ENCODE data around the gene TXNL4B. TPM values are rescaled to one million over a fixed set of nuclear protein-coding genes. Genes with fewer than 3 reads are reported as not detected.

The TXNL4B gene
- total RNA-seq, 8 experiments from 2014 or later: 8.4 to 16.9 (median 12.1) TPM

DNA sequence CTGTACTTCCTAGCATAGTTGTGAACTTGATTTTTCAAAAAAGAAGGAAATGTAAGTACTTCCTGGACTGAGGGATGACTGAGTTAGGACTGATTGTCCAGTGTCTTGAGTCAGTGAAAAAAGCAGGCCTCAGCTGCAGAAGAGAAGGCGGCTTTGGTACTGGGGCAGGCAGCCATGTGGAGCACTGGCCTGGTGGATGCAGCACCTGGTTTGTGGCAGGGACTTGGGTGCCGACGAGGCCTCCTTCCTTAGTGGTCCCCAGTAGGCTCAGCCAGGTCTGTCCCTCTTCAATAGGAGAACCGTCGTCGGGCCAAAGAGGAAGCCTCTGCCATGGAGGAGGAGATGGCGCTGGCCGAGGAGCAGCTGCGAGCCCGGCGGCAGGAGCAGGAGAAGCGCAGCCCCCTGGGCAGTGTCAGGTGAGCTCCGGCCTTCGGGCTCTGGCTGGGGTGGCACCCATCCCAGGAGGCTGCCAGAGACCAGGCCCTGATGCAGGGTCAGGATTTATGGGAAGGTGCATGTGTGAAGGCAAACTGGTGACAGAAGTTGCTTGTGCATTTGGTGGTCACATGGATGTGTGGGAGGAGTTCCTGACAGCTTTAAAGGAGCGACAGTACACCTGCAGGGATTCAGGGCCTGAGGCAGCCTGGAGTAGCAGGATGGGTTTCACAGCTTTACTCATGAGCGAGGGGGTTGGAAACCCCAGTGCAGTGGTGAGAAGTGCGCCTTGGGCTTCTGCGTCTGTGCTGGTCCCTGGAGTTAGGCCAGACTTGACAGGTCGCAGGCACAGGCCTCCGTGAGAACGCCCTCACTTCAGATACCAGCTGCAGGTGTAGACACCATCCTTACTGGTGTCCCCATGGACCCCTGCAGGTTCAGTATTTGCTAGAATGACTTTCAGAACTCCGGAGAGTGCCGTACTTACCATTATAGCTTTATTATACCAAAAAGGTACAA is 17.5 kb upstream of the TXNL4B start:
- no peak for ATAC-seq (replicated peaks in 6 of 8)
- in situ Hi-C loops (cut with MboI; ENCODE audit: low pct_unique_long_range_greater_than_20kb in 2 of 9, low sequenced_read_pairs in 9 of 9, unreplicated experiment in 9 of 9): no loop called here
- WGBS, 10 experiments: 85 to 100% (median 98%) methylated on average over 1 to 10 of the region's 23 CpGs; no CpG with 5 or more reads in 2 of the 10 experiments
- Histone ChIP-seq H3K27ac (no peak overlapping the region), H3K4me3 (no peak overlapping the region), H3K4me1 (replicated peaks in 1 of 2) (no peaks in the 10 kb centered on the region)

DNA sequence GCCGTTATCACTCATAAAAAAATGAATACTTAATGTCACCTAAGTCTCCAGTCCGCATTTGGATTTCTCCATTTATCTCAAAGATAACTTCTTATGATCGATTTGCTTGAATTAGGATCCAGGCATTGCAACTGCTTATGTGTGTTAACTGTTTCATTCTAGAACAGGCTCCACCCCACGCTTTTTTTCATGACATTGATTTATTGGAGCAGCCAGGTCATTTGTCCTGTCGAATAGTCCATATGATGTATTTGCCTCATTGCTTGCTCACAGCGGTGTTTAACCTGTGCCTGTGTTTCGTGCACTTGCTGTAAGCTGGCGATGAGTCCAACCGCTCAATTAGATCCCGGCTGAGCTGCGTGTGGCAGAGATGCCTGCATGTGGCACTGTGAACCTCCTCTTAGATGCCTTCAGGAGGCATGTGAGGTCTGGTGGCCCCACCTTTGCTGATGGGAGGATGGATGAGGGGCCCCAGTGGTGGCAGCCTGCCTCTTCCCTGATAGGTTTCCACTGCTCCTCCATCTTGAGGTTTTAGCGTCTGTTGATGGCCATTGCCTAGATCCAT is 16.6 kb upstream of the TXNL4B start:
- in situ Hi-C loops (cut with MboI; ENCODE audit: low pct_unique_long_range_greater_than_20kb in 2 of 9, low sequenced_read_pairs in 9 of 9, unreplicated experiment in 9 of 9): no loop called here
- H3K4me3 ChIP-seq: no peak overlapping the region
- H3K4me1 ChIP-seq (replicated peaks in 1 of 2): no peaks in the 10 kb centered on the region
- H3K27ac ChIP-seq: no peak overlapping the region
- 75 to 100% (median 90%) methylated on average over 2 to 12 of the region's 12 CpGs; no CpG with 5 or more reads in 1 of the 10 experiments for WGBS, 10 experiments
- no peak for ATAC-seq (replicated peaks in 6 of 8)

DNA sequence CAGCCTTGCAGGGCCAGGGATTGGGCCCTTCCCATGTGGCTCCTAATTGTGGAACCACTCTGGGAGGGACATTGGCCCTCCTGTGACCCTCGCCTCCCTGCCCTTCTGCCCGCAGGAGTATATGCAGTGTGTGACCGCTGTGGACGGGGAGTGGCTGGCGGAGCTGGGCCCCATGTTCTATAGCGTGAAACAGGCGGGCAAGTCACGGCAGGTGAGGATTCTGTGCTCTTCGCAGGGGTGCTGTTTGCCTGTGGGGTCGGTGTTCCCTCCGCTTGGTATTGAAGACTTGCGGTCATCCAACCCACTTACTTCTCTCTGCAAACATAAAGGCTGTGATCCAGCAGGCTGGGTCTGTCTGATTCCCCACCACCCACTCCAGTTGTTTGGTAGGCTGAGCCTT is 15.9 kb upstream of the TXNL4B start:
- ATAC-seq (replicated peaks in 6 of 8): no peak
- in situ Hi-C loops (cut with MboI; ENCODE audit: low pct_unique_long_range_greater_than_20kb in 2 of 9, low sequenced_read_pairs in 9 of 9, unreplicated experiment in 9 of 9): no loop called here
- no peaks in the 10 kb centered on the region for H3K4me1 ChIP-seq (replicated peaks in 1 of 2)
- H3K27ac ChIP-seq: no peak overlapping the region
- H3K4me3 ChIP-seq: no peak overlapping the region
- WGBS, 10 experiments: 90 to 100% (median 98%) methylated on average over 2 to 5 of the region's 12 CpGs; no CpG with 5 or more reads in 6 of the 10 experiments

DNA sequence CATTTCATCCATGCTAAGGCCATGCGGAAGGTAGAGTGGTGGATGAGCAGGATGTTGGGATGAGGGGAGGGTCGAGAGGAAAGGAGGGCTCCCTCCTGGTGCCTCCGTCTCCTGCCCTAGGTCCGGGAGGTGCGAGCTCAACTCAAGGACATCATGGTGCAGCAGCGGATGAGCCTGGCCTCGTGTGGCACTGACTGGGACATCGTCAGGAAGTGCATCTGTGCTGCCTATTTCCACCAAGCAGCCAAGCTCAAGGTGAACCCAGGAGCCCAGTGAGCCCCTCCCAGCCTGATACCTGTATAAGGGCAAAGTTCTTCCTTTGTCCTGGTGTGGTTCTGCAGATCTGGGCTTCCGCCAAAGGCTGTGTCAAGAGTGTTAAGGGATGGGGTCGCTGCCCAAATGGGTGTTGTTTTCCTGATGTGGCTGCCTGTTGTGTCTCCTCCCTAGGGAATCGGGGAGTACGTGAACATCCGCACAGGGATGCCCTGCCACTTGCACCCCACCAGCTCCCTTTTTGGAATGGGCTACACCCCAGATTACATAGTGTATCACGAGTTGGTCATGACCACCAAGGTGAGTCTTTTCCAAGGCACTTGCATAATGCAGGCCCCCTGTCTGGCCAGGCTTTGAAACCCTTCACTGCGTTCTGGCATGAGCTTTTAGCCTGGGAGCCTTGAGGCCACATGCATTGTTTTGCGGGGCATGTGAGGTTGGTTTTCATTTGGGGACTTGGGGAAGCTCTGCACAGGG is 15.1 kb upstream of the TXNL4B start:
- 33 to 100% (median 86%) methylated on average over 1 to 9 of the region's 16 CpGs; no CpG with 5 or more reads in 2 of the 10 experiments for WGBS, 10 experiments

DNA sequence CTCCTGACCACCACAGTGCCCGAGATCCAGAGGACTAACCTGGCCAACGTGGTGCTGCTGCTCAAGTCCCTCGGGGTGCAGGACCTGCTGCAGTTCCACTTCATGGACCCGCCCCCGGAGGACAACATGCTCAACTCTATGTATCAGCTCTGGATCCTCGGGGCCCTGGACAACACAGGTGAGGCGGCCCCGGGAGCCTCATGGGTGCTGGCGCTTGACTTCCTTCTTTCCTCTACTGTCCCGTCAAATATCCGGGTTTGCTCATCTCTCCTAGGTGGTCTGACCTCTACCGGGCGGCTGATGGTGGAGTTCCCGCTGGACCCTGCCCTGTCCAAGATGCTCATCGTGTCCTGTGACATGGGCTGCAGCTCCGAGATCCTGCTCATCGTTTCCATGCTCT is 14.0 kb upstream of the TXNL4B start:
- WGBS, 10 experiments: 84 to 100% (median 100%) methylated on average over 1 to 8 of the region's 17 CpGs; no CpG with 5 or more reads in 4 of the 10 experiments
- H3K4me1 ChIP-seq (replicated peaks in 1 of 2): no peaks in the 10 kb centered on the region
- in situ Hi-C loops (cut with MboI; ENCODE audit: low pct_unique_long_range_greater_than_20kb in 2 of 9, low sequenced_read_pairs in 9 of 9, unreplicated experiment in 9 of 9): no loop called here

More for the DNA sequence above, 15.1 kb upstream of the TXNL4B start:
- Histone ChIP-seq H3K4me3 (no peak overlapping the region), H3K4me1 (replicated peaks in 1 of 2) (no peaks in the 10 kb centered on the region), H3K27ac (no peak overlapping the region)
- ATAC-seq (replicated peaks in 6 of 8): peak in 1 of 8 experiments; percentile 12
- in situ Hi-C loops (cut with MboI; ENCODE audit: low pct_unique_long_range_greater_than_20kb in 2 of 9, low sequenced_read_pairs in 9 of 9, unreplicated experiment in 9 of 9): no loop called here

DNA sequence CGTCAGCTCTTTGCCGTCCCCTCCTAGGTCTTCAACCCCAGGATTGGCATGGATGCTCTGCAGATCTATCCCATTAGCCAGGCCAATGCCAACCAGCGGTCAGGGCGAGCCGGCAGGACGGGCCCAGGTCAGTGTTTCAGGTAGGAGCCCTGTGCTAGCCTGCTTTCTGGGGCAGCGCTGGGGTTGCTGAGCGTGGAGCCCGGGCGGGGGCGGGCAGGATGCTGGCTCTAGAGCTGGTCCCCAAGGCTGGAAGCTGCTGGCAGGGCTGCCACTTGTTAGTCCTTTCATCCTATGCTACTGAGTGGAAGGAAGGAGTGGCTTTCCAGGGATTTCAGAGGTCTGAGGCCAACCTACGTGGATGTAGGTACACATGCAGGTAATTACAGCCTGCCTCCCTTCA is 12.6 kb upstream of the TXNL4B start:
- no peak for ATAC-seq (replicated peaks in 6 of 8)
- H3K27ac ChIP-seq: no peak overlapping the region
- H3K4me3 ChIP-seq: no peak overlapping the region
- in situ Hi-C loops (cut with MboI; ENCODE audit: low pct_unique_long_range_greater_than_20kb in 2 of 9, low sequenced_read_pairs in 9 of 9, unreplicated experiment in 9 of 9): no loop called here
- WGBS, 10 experiments: 90 to 100% (median 100%) methylated on average over 2 to 4 of the region's 12 CpGs; no CpG with 5 or more reads in 6 of the 10 experiments
- no peaks in the 10 kb centered on the region for H3K4me1 ChIP-seq (replicated peaks in 1 of 2)

More for the DNA sequence above, 14.0 kb upstream of the TXNL4B start:
- ATAC-seq (replicated peaks in 6 of 8): no peak
- Histone ChIP-seq H3K27ac (no peak overlapping the region), H3K4me3 (no peak overlapping the region)

DNA sequence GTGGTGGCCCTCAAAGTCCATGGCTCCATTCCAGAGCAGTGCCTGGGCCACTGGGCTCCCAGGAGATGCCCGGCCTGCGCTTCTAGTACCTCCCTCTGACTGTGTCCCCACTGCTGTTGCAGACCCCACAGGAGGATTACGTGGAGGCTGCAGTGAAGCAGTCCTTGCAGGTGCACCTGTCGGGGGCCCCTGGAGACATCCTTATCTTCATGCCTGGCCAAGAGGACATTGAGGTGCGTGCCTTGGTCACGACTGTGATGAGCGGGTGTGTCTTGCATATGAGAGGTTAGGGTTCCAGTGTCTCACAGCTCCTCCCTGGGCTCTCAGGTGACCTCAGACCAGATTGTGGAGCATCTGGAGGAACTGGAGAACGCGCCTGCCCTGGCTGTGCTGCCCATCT is 11.5 kb upstream of the TXNL4B start:
- WGBS, 10 experiments: 87 to 100% (median 100%) methylated on average over 1 to 3 of the region's 9 CpGs; no CpG with 5 or more reads in 6 of the 10 experiments
- no peak overlapping the region for H3K4me3 ChIP-seq
- no peaks in the 10 kb centered on the region for H3K4me1 ChIP-seq (replicated peaks in 1 of 2)
- H3K27ac ChIP-seq: no peak overlapping the region
- in situ Hi-C loops (cut with MboI; ENCODE audit: low pct_unique_long_range_greater_than_20kb in 2 of 9, low sequenced_read_pairs in 9 of 9, unreplicated experiment in 9 of 9): no loop called here
- no peak for ATAC-seq (replicated peaks in 6 of 8)

DNA sequence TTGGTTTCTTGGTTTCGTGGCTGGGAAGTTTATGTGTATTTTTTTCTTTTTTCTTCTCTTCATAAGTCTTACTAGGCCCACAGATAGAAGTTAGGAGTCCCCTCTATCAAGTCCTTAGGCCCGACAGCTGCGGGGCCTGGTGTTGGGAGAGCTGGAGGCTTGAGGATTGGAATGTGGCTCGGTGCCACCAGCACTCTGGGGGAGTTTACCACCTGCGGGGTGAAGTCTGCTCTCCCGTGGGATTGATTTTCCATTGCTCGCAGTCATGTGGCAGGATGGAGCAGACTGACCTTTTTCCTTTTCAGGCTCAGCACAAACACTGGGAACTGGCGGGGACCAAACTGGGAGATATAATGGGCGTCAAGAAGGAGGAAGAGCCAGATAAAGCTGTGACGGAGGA is 7.8 kb upstream of the TXNL4B start:
- no peak overlapping the region for H3K27ac ChIP-seq
- no peaks in the 10 kb centered on the region for H3K4me1 ChIP-seq (replicated peaks in 1 of 2)
- in situ Hi-C loops (cut with MboI; ENCODE audit: low pct_unique_long_range_greater_than_20kb in 2 of 9, low sequenced_read_pairs in 9 of 9, unreplicated experiment in 9 of 9): no loop called here
- 80 to 100% (median 90%) methylated on average over 2 to 8 of the region's 10 CpGs; no CpG with 5 or more reads in 3 of the 10 experiments for WGBS, 10 experiments
- H3K4me3 ChIP-seq: no peak overlapping the region
- no peak for ATAC-seq (replicated peaks in 6 of 8)

DNA sequence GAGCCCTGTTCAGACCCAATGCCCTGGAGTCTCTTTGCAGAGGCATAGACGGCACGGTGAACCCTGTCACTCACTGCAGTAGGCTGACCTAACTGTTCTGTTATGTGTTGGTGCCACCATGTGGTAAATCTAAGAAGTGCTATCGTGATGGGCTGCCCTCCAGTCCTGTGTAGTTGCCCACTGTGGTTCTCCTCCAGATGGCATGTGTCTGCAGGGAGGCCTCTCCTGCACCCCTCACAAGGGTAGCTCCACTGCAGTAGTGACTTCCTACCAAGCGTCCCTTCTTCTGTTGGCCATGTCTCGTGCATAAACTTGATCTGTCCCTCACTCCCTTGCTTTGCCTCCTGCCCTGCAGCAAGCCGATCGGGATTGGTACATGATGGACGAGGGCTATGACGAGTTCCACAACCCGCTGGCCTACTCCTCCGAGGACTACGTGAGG is 6.0 kb upstream of the TXNL4B start:
- ATAC-seq (replicated peaks in 6 of 8): peak; percentile 69 to 98 (median 84)

DNA sequence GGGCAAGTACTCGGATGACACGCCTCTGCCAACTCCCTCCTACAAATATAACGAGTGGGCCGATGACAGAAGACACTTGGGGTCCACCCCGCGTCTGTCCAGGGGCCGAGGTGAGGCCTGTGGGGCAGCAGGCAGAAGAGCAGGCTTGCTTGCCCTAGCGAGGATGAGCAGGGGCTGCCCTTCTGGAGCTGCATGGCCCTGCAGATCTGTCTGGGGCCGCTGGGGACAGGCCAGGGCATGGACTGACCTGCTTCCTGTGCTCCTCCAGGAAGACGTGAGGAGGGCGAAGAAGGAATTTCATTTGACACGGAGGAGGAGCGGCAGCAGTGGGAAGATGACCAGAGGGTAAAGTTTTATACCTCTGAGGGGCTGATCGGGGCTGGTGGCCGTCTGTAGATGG is 5.5 kb upstream of the TXNL4B start:
- H3K27ac ChIP-seq: no peak overlapping the region
- in situ Hi-C loops (cut with MboI; ENCODE audit: low pct_unique_long_range_greater_than_20kb in 2 of 9, low sequenced_read_pairs in 9 of 9, unreplicated experiment in 9 of 9): no loop called here
- 92 to 100% methylated on average over 1 to 4 of the region's 15 CpGs; no CpG with 5 or more reads in 8 of the 10 experiments for WGBS, 10 experiments
- no peak overlapping the region for H3K4me3 ChIP-seq
- H3K4me1 ChIP-seq (replicated peaks in 1 of 2): peaks cover 7 to 10% of the 10 kb centered on the region in 2 donors
- ATAC-seq (replicated peaks in 6 of 8): peak in 6 of 8 experiments; percentile 13 to 27 (median 19)

More for the DNA sequence above, 6.0 kb upstream of the TXNL4B start:
- no peak overlapping the region for H3K27ac ChIP-seq
- in situ Hi-C loops (cut with MboI; ENCODE audit: low pct_unique_long_range_greater_than_20kb in 2 of 9, low sequenced_read_pairs in 9 of 9, unreplicated experiment in 9 of 9): no loop called here
- WGBS, 10 experiments: 70 to 100% (median 85%) methylated on average over 1 to 10 of the region's 12 CpGs; no CpG with 5 or more reads in 6 of the 10 experiments
- H3K4me1 ChIP-seq (replicated peaks in 1 of 2): peaks cover 7 to 10% of the 10 kb centered on the region in 2 donors
- H3K4me3 ChIP-seq: no peak overlapping the region

DNA sequence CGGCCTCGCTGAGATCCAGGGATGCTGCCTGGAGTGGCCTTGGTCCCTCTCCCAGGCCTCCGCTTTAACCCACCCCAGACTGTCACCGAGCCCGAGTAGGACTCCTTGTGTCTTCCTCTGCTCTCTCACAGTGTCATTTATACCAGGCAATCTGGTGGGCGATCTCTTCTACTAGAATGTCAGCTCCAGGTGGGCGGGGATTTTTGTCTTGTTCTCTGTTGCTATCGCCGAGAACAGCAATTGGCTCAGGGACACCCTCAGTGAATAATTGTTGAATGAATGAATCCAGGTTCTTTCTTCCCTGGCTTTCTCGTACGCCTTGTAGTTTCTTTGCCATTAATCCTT is 818 bp upstream of the TXNL4B start:
- H3K4me3 ChIP-seq: peak overlapping the region; percentile 62 to 89 (median 82)
- peaks cover 14 to 26% of the 10 kb centered on the region in 2 donors for H3K4me1 ChIP-seq (replicated peaks in 1 of 2)
- ATAC-seq (replicated peaks in 6 of 8): peak; percentile 0 to 10 (median 0)
- in situ Hi-C loops (cut with MboI; ENCODE audit: low pct_unique_long_range_greater_than_20kb in 2 of 9, low sequenced_read_pairs in 9 of 9, unreplicated experiment in 9 of 9): no loop called here
- WGBS, 10 experiments: 0 to 21% (median 2%) methylated on average over 2 to 9 of the region's 11 CpGs; no CpG with 5 or more reads in 2 of the 10 experiments
- H3K27ac ChIP-seq: peak overlapping the region; percentile 91 to 95

DNA sequence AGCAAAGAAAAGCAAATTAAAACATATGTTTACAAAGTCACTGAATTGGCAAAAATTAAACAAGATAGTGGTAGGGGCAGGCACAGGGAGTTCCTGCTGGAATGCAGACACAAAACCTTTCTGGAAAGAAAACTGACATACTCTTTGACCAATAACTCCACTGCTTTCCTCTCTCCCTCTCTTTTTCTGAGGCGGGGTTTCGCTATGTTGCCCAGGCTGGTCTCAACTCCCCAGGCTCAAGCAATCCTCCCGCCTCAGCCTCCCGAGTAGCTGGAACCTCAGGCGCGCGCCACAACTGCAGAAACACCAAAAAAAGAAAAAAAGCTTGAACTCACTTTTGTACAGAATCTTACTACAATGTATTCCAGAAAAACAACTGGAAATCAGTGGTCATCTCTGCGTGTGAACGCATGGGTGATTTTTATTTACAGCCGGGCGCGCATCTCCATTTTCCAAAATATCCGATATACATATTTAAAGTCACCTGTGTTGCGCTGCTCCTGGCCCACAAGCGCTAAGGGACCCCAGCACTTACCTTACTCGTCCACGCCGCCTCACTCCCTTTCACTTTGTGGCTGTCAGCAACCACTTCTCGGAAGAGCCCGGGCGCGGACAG is 480 bp downstream of the TXNL4B start:
- peak in 3 of 8 experiments; percentile 4 to 5 (median 4) for ATAC-seq (replicated peaks in 6 of 8)
- in situ Hi-C loops (cut with MboI; ENCODE audit: low pct_unique_long_range_greater_than_20kb in 2 of 9, low sequenced_read_pairs in 9 of 9, unreplicated experiment in 9 of 9): no loop called here
- Histone ChIP-seq H3K27ac (peak overlapping the region; percentile 49 to 82), H3K4me1 (replicated peaks in 1 of 2) (peaks cover 14 to 26% of the 10 kb centered on the region in 2 donors), H3K4me3 (peak overlapping the region; percentile 62 to 89 (median 82))
- 0 to 4% (median 0%) methylated on average over 2 to 17 of the region's 22 CpGs; no CpG with 5 or more reads in 3 of the 10 experiments for WGBS, 10 experiments

All from motor neuron (in vitro differentiated cells).